Ishikawa (cell line): Measurements from ENCODE around the gene CROCC.

ENCODE experiments used
- EP300 ChIP-seq: IDR thresholded peaks from 2 replicates; pipeline ENCODE4 v1.6.1; 2012; ENCODE audit warnings: borderline replicate concordance
- RAD21 ChIP-seq: IDR thresholded peaks from 2 replicates; pipeline ENCODE4 v1.6.1; 2012; ENCODE audit warnings: low read depth
- YY1 ChIP-seq: IDR thresholded peaks from 2 replicates; pipeline ENCODE4 v1.6.1; 2012; ENCODE audit warnings: low read depth
- TF ChIP-seq, protein P1 (sequence below): IDR thresholded peaks from 2 replicates; pipeline ENCODE4 v1.6.1; 2012
- TF ChIP-seq, protein P2 (sequence below): IDR thresholded peaks from 2 replicates; pipeline ENCODE4 v1.6.1; 2012; ENCODE audit warnings: low read depth, mild to moderate bottlenecking

DNA sequence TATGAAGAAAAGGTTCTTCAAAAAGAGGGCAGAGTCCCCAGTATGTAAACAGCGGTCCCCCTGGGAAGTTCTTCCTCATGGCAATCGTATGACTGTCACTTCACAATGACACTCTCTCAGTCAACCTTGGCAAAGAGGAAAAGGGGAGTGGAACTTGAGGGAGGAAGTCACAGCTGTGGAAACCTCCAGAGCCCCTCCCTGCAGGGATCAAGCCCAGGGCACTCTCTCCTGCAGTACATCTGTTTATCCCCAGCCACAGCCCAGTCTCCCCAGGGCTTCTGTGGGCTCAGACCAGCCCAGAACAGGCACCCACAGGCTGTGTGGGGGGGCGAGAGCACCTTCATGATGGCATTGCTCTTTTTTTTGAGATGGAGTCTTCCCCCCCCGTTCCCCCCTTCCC, 88.0 kb downstream of the CROCC start:
- TF ChIP-seq, protein P1, sequence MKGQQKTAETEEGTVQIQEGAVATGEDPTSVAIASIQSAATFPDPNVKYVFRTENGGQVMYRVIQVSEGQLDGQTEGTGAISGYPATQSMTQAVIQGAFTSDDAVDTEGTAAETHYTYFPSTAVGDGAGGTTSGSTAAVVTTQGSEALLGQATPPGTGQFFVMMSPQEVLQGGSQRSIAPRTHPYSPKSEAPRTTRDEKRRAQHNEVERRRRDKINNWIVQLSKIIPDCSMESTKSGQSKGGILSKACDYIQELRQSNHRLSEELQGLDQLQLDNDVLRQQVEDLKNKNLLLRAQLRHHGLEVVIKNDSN: no peak
- TF ChIP-seq YY1 (no peak), RAD21 (no peak), EP300 (no peak)
- TF ChIP-seq, protein P2, sequence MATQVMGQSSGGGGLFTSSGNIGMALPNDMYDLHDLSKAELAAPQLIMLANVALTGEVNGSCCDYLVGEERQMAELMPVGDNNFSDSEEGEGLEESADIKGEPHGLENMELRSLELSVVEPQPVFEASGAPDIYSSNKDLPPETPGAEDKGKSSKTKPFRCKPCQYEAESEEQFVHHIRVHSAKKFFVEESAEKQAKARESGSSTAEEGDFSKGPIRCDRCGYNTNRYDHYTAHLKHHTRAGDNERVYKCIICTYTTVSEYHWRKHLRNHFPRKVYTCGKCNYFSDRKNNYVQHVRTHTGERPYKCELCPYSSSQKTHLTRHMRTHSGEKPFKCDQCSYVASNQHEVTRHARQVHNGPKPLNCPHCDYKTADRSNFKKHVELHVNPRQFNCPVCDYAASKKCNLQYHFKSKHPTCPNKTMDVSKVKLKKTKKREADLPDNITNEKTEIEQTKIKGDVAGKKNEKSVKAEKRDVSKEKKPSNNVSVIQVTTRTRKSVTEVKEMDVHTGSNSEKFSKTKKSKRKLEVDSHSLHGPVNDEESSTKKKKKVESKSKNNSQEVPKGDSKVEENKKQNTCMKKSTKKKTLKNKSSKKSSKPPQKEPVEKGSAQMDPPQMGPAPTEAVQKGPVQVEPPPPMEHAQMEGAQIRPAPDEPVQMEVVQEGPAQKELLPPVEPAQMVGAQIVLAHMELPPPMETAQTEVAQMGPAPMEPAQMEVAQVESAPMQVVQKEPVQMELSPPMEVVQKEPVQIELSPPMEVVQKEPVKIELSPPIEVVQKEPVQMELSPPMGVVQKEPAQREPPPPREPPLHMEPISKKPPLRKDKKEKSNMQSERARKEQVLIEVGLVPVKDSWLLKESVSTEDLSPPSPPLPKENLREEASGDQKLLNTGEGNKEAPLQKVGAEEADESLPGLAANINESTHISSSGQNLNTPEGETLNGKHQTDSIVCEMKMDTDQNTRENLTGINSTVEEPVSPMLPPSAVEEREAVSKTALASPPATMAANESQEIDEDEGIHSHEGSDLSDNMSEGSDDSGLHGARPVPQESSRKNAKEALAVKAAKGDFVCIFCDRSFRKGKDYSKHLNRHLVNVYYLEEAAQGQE: no peak
